SJSA1 (cell line): ENCODE measurements around the gene DMRT1. TPM values are rescaled to one million over a fixed set of nuclear protein-coding genes. Genes with fewer than 3 reads are reported as not detected.
"Not testable (repeated sequence)": the region's sequence is repeated elsewhere in the genome, so short reads cannot be mapped to it uniquely, and the experiment has no call there.

Experiments
- DNase-seq, 2 experiments: peaks; one replicate each; pipeline ENCODE4 v3.0.0-alpha.2; 2015 to 2020; ENCODE audit warnings: low spot score in 2 of 2, low read depth in 1 of 2
- H3K27ac ChIP-seq: fragments of 250-450 bp; sonication (Bioruptor Pico); 2 replicates; pipeline ENCODE4 v1.5.1; 2020; ENCODE audit warnings: mild to moderate bottlenecking, moderate library complexity
- H3K27me3 ChIP-seq: fragments of 250-450 bp; sonication (Bioruptor Pico); replicated peaks from 2 replicates; pipeline ENCODE4 v1.5.1; 2020; ENCODE audit warnings: mild to moderate bottlenecking, moderate library complexity
- H3K36me3 ChIP-seq: fragments of 250-450 bp; sonication (Bioruptor Pico); 2 replicates; pipeline ENCODE4 v1.5.1; 2020; ENCODE audit warnings: mild to moderate bottlenecking
- H3K4me1 ChIP-seq: fragments of 250-450 bp; sonication (Bioruptor Pico); replicated peaks from 2 replicates; pipeline ENCODE4 v1.6.1; 2021; ENCODE audit warnings: mild to moderate bottlenecking
- H3K4me3 ChIP-seq: fragments of 250-450 bp; sonication (Bioruptor Pico); 2 replicates; pipeline ENCODE4 v1.5.1; 2020; ENCODE audit warnings: mild to moderate bottlenecking
- H3K9me3 ChIP-seq: fragments of 250-450 bp; sonication (Bioruptor Pico); replicated peaks from 2 replicates; pipeline ENCODE4 v1.5.1; 2020; ENCODE audit warnings: mild to moderate bottlenecking
- total RNA-seq: library from RNA; depleted of rRNA; stranded (reverse); fragments of >200 nt; shearing (Covaris generic); gene quantifications from 2 replicates; pipeline ENCODE4 v1.2.3, GENCODE V29; 2014; rRNA removed

Gene DMRT1
- total RNA-seq, 1 experiment from 2014 or later, result not detected

- not testable (repeated sequence) for H3K27ac ChIP-seq, H3K4me1 ChIP-seq, H3K36me3 ChIP-seq, DNase-seq, H3K9me3 ChIP-seq, H3K4me3 ChIP-seq, H3K27me3 ChIP-seq
These were observed 157.0 kb downstream of the DMRT1 start for GRCh38 chr9:998299-999110.

- Histone ChIP-seq H3K4me1 (no peaks in the 10 kb centered on the region), H3K9me3 (no peaks in the 10 kb centered on the region), H3K27ac (no peak overlapping the region), H3K27me3 (no peaks in the 10 kb centered on the region), H3K36me3 (no peaks in the 10 kb centered on the region), H3K4me3 (no peak overlapping the region)
- no peak for DNase-seq
These were observed 160.3 kb downstream of the DMRT1 start for GRCh38 chr9:1001838-1002237.

- Histone ChIP-seq H3K9me3 (no peaks in the 10 kb centered on the region), H3K27me3 (no peaks in the 10 kb centered on the region), H3K27ac (no peak overlapping the region), H3K4me3 (no peak overlapping the region), H3K36me3 (no peaks in the 10 kb centered on the region), H3K4me1 (no peaks in the 10 kb centered on the region)
- no peak for DNase-seq
These were observed 161.2 kb downstream of the DMRT1 start for GRCh38 chr9:1002678-1003077.

GRCh38 chr9:1005043-1005667 lies 163.7 kb downstream of the DMRT1 start:
- Histone ChIP-seq H3K9me3 (no peaks in the 10 kb centered on the region), H3K27ac (no peak overlapping the region), H3K4me3 (no peak overlapping the region), H3K36me3 (no peaks in the 10 kb centered on the region), H3K4me1 (no peaks in the 10 kb centered on the region), H3K27me3 (no peaks in the 10 kb centered on the region)
- DNase-seq, result no peak

GRCh38 chr9:1007312-1007711 lies 165.8 kb downstream of the DMRT1 start:
- no peak overlapping the region for H3K27ac ChIP-seq
- H3K9me3 ChIP-seq, result no peaks in the 10 kb centered on the region
- H3K4me3 ChIP-seq, result no peak overlapping the region
- H3K4me1 ChIP-seq, result no peaks in the 10 kb centered on the region
- DNase-seq, result no peak
- H3K27me3 ChIP-seq, result no peaks in the 10 kb centered on the region
- no peaks in the 10 kb centered on the region for H3K36me3 ChIP-seq

GRCh38 chr9:1008216-1008615 lies 166.7 kb downstream of the DMRT1 start:
- Histone ChIP-seq H3K9me3 (no peaks in the 10 kb centered on the region), H3K4me3 (no peak overlapping the region), H3K27me3 (no peaks in the 10 kb centered on the region), H3K36me3 (no peaks in the 10 kb centered on the region), H3K27ac (no peak overlapping the region), H3K4me1 (no peaks in the 10 kb centered on the region)
- DNase-seq, result no peak

GRCh38 chr9:1009101-1009707 lies 167.7 kb downstream of the DMRT1 start:
- DNase-seq, result peak; percentile 32 to 57
- no peaks in the 10 kb centered on the region for H3K36me3 ChIP-seq
- no peaks in the 10 kb centered on the region for H3K27me3 ChIP-seq
- H3K9me3 ChIP-seq, result no peaks in the 10 kb centered on the region
- no peak overlapping the region for H3K4me3 ChIP-seq
- no peak overlapping the region for H3K27ac ChIP-seq
- H3K4me1 ChIP-seq, result no peaks in the 10 kb centered on the region

- no peaks in the 10 kb centered on the region for H3K27me3 ChIP-seq
- no peak overlapping the region for H3K27ac ChIP-seq
- no peaks in the 10 kb centered on the region for H3K4me1 ChIP-seq
- no peak overlapping the region for H3K4me3 ChIP-seq
- no peaks in the 10 kb centered on the region for H3K9me3 ChIP-seq
- H3K36me3 ChIP-seq, result no peaks in the 10 kb centered on the region
- DNase-seq, result no peak
These were observed 171.5 kb downstream of the DMRT1 start for GRCh38 chr9:1013021-1013420.

GRCh38 chr9:1014225-1014624 lies 172.7 kb downstream of the DMRT1 start:
- Histone ChIP-seq H3K4me3 (no peak overlapping the region), H3K4me1 (no peaks in the 10 kb centered on the region), H3K36me3 (no peaks in the 10 kb centered on the region), H3K27me3 (no peaks in the 10 kb centered on the region), H3K27ac (no peak overlapping the region), H3K9me3 (no peaks in the 10 kb centered on the region)
- no peak for DNase-seq

GRCh38 chr9:1014640-1015039 lies 173.1 kb downstream of the DMRT1 start:
- Histone ChIP-seq H3K9me3 (no peaks in the 10 kb centered on the region), H3K27me3 (no peaks in the 10 kb centered on the region), H3K36me3 (no peaks in the 10 kb centered on the region), H3K4me3 (no peak overlapping the region), H3K4me1 (no peaks in the 10 kb centered on the region), H3K27ac (no peak overlapping the region)
- DNase-seq, result no peak

- H3K9me3 ChIP-seq, result no peaks in the 10 kb centered on the region
- no peak for DNase-seq
- H3K4me1 ChIP-seq, result no peaks in the 10 kb centered on the region
- H3K27ac ChIP-seq, result no peak overlapping the region
- H3K36me3 ChIP-seq, result no peaks in the 10 kb centered on the region
- no peaks in the 10 kb centered on the region for H3K27me3 ChIP-seq
- H3K4me3 ChIP-seq, result no peak overlapping the region
These were observed 176.6 kb downstream of the DMRT1 start for GRCh38 chr9:1018121-1018520.

Other genes with a start within 250 kb of the DMRT1 start
- gene DMRT3, start 135.0 kb downstream of the DMRT1 start, total RNA-seq, result not detected in 2 replicates
- not detected in 2 replicates for gene DMRT2, start 208.7 kb downstream of the DMRT1 start, total RNA-seq